ENCODE results near the gene LEMD2. TPM values are rescaled to one million over a fixed set of nuclear protein-coding genes. Genes with fewer than 3 reads are reported as not detected.
A peak's percentile ranks its signal among the peaks of the same experiment; 100 is the strongest.

The LEMD2 gene
- total and polyA plus RNA-seq, 10 donors: 38.6 to 97.6 (median 61.6) TPM

DNA sequence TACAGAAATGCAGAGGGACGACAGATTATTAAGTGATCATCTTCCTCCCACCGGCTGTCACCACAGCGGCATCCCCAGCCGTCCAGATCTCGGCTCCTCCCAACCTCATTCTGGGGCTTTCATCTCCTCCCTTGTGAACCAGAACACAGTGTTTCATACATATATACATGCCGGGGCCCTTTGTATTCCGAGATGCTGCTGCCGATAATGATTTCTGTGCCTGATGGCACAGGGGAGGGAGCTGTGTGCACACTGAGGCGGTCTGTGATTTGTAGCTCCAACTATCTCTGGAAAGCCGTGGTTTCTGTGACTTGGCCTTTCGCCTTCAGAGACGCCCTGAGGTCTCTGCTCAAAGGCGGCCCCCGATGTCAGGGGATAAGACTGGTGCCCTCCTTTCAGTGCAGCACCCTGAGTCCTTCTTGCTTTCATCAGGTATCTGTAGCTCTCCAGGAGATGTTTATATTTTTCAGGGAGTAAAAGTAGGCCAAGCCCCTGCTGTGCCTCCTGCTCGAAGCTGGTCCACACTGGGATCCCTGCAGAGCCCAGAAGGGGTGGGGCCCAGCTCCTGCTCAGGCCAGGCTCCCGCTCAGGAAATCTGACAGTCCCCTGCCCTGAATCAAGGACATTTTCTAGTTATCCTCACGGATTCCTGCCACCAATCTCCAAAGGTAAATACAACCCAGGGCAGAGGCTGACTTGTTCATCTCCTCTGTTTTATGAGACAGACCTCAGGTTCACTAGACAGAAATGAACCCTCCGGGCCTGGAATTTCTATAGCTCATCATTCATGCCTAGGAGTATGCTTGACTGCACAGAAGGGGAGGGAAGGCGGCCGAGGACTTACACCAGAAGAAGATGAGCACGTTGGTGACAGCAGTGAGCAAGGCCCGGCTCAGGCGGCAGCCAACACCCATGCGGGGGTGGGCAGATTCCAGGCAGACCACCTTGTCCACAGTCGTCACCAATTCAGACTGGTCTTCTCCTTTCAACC lies 11.2 kb downstream of the LEMD2 start:
- peaks cover 7 to 100% (median 99%) of the 10 kb centered on the region in 6 donors for H3K36me3 ChIP-seq
- no peak for TF ChIP-seq POLR2A (IDR thresholded peaks at IDR 0.05)
- TF ChIP-seq, protein P1, sequence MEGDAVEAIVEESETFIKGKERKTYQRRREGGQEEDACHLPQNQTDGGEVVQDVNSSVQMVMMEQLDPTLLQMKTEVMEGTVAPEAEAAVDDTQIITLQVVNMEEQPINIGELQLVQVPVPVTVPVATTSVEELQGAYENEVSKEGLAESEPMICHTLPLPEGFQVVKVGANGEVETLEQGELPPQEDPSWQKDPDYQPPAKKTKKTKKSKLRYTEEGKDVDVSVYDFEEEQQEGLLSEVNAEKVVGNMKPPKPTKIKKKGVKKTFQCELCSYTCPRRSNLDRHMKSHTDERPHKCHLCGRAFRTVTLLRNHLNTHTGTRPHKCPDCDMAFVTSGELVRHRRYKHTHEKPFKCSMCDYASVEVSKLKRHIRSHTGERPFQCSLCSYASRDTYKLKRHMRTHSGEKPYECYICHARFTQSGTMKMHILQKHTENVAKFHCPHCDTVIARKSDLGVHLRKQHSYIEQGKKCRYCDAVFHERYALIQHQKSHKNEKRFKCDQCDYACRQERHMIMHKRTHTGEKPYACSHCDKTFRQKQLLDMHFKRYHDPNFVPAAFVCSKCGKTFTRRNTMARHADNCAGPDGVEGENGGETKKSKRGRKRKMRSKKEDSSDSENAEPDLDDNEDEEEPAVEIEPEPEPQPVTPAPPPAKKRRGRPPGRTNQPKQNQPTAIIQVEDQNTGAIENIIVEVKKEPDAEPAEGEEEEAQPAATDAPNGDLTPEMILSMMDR (IDR thresholded peaks at IDR 0.05 in 8 of 11, conservative IDR thresholded peaks at IDR 0.05 in 3 of 11): no peak
- TF ChIP-seq POLR2AphosphoS5 (IDR thresholded peaks at IDR 0.05): peak in 1 of 3 donors; percentile 28
- H3K27me3 ChIP-seq (replicated peaks in 1 of 7): no peaks in the 10 kb centered on the region
- H3K27ac ChIP-seq: no peak overlapping the region
- no peak overlapping the region for H3K4me3 ChIP-seq
- DNase-seq: no peak
- WGBS, 5 donors: 89 to 98% (median 94%) methylated on average over 24 to 25 of the region's 25 CpGs
- intact Hi-C loops (cut with DNase I; ENCODE audit: low total_unique reads): no loop called here
- no peaks in the 10 kb centered on the region for H3K9me3 ChIP-seq
- peaks cover 0 to 24% (median 3%) of the 10 kb centered on the region in 6 donors for H3K4me1 ChIP-seq

DNA sequence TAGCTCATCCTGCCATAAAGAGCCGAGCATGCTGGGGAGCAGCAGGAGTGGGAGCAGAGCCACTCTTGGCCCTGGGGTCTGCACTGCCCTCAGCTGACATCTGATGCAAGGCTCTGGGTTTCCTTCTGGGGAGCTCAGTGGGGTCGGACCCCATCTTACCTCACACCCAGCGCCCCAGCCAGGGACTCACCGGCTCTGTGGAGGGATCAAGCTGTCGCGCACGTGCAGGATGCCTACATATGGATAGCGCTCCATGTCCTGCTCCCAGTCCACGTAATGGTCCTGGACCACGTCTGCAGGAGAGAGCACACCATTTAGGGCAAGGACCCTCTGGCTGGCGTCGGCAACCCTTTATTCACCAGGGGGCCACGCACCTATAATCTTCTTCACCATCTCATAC lies 12.2 kb downstream of the LEMD2 start:
- TF ChIP-seq POLR2AphosphoS5 (IDR thresholded peaks at IDR 0.05) (peak in 1 of 3 donors; percentile 60), POLR2A (IDR thresholded peaks at IDR 0.05) (no peak)
- TF ChIP-seq, protein P1 (IDR thresholded peaks at IDR 0.05 in 8 of 11, conservative IDR thresholded peaks at IDR 0.05 in 3 of 11): no peak
- H3K4me1 ChIP-seq: peaks cover 0 to 31% (median 10%) of the 10 kb centered on the region in 6 donors
- intact Hi-C loops (cut with DNase I; ENCODE audit: low total_unique reads): no loop called here
- no peak overlapping the region for H3K27ac ChIP-seq
- WGBS, 5 donors: 85 to 96% (median 89%) methylated on average over 11 to 13 of the region's 13 CpGs
- H3K9me3 ChIP-seq: no peaks in the 10 kb centered on the region
- no peak for DNase-seq
- no peak overlapping the region for H3K4me3 ChIP-seq
- H3K36me3 ChIP-seq: peaks cover 7 to 100% (median 98%) of the 10 kb centered on the region in 6 donors
- no peaks in the 10 kb centered on the region for H3K27me3 ChIP-seq (replicated peaks in 1 of 7)

DNA sequence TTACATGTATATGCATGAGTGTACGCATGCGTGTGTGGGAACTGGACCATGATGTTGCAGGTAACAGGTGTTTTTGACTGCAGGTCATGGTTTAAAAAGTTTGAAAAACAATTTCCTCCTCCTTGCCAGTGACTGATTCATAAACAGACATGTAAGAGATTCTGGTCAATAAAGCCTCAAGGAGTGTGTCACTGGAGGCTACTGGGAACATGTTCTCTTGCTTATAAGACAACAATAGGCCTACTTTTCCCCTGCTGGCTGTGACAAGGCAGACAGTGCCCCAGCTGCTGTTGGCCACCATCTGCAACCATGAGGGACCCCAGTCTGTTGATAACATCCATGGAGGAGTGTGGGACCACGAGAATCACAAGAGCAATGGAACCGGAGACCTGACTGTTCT lies 12.7 kb downstream of the LEMD2 start:
- DNase-seq: no peak
- Histone ChIP-seq H3K27me3 (replicated peaks in 1 of 7) (no peaks in the 10 kb centered on the region), H3K9me3 (no peaks in the 10 kb centered on the region), H3K36me3 (peaks cover 7 to 97% (median 92%) of the 10 kb centered on the region in 6 donors), H3K27ac (no peak overlapping the region), H3K4me1 (peaks cover 0 to 31% (median 14%) of the 10 kb centered on the region in 6 donors), H3K4me3 (no peak overlapping the region)
- intact Hi-C loops (cut with DNase I; ENCODE audit: low total_unique reads): no loop called here
- 90 to 97% (median 95%) methylated on average over 4 of the region's 4 CpGs for WGBS, 5 donors
- TF ChIP-seq POLR2A (IDR thresholded peaks at IDR 0.05) (no peak), POLR2AphosphoS5 (IDR thresholded peaks at IDR 0.05) (no peak)
- TF ChIP-seq, protein P1 (IDR thresholded peaks at IDR 0.05 in 8 of 11, conservative IDR thresholded peaks at IDR 0.05 in 3 of 11): no peak

- intact Hi-C loops (cut with DNase I; ENCODE audit: low total_unique reads): loop anchor here (5.0 kb wide), 1 partner anchor 378 kb away; no protein-coding TSS in a partner anchor
- TF ChIP-seq POLR2AphosphoS5 (IDR thresholded peaks at IDR 0.05) (no peak), POLR2A (IDR thresholded peaks at IDR 0.05) (no peak)
- TF ChIP-seq, protein P1 (IDR thresholded peaks at IDR 0.05 in 8 of 11, conservative IDR thresholded peaks at IDR 0.05 in 3 of 11): no peak
- H3K4me1 ChIP-seq: peaks cover 3 to 35% (median 22%) of the 10 kb centered on the region in 6 donors
- H3K9me3 ChIP-seq: no peaks in the 10 kb centered on the region
- 94 to 99% (median 97%) methylated on average over 3 of the region's 3 CpGs for WGBS, 5 donors
- no peak for DNase-seq
- H3K36me3 ChIP-seq: peaks cover 6 to 82% (median 78%) of the 10 kb centered on the region in 6 donors
- peaks cover 0 to 7% (median 0%) of the 10 kb centered on the region in 7 donors for H3K27me3 ChIP-seq (replicated peaks in 1 of 7)
- H3K27ac ChIP-seq: no peak overlapping the region
- no peak overlapping the region for H3K4me3 ChIP-seq
Observed at GRCh38 chr6:33774774-33775173, 14.2 kb downstream of the LEMD2 start.
